OCI-LY7 (cell line): ENCODE results near the gene GEMIN7. TPM values are rescaled to one million over a fixed set of nuclear protein-coding genes. Genes with fewer than 3 reads are reported as not detected.
A peak's percentile ranks its signal among the peaks of the same experiment; 100 is the strongest.

ENCODE experiments used
- BruUV-seq: library from RNA; stranded (reverse); fragments of 400-500 nt; replicated peaks from 2 replicates; lab custom pipeline; 2021; lab: Mats Ljungman, UMichigan
- CTCF ChIA-PET: fragments of 300-600 bp; sonication (Branson Sonifier 250); formaldehyde crosslinking; loops from one replicate; lab custom pipeline; 2022; ENCODE audit warnings: antibody characterized with exemption; ENCODE audit not compliant: unreplicated experiment; lab: Charles Lee
- POLR2A ChIA-PET: fragments of 300-600 bp; sonication (Branson Sonifier 250); formaldehyde crosslinking; loops from one replicate; lab custom pipeline; 2022; ENCODE audit warnings: antibody characterized with exemption; lab: Charles Lee
- DNase-seq: peaks from one replicate; pipeline ENCODE4 v3.0.0-alpha.2; 2015; ENCODE audit warnings: low spot score
- H2AFZ ChIP-seq: fragments of 200-600 bp; sonication (generic), shearing (Covaris generic); 2 replicates; pipeline ENCODE4 v1.6.1; 2014; ENCODE audit warnings: mild to moderate bottlenecking, antibody characterized with exemption, low read length, moderate library complexity
- H3K27ac ChIP-seq: fragments of 200-600 bp; sonication (generic); 2 replicates; pipeline ENCODE4 v1.5.1; 2014; ENCODE audit warnings: mixed run types, low read depth, mild to moderate bottlenecking, moderate library complexity, low read length, inconsistent platforms; ENCODE audit not compliant: poor library complexity, severe bottlenecking
- H3K36me3 ChIP-seq: fragments of 200-600 bp; sonication (generic); 2 replicates; pipeline ENCODE4 v1.6.1; 2014; ENCODE audit warnings: mild to moderate bottlenecking, antibody characterized with exemption, low read length, moderate library complexity, mixed read lengths; ENCODE audit not compliant: insufficient read depth
- H3K4me1 ChIP-seq: fragments of 200-600 bp; sonication (generic); 2 replicates; pipeline ENCODE4 v1.5.1; 2014; ENCODE audit warnings: mild to moderate bottlenecking, low read length; ENCODE audit not compliant: insufficient read depth, poor library complexity, severe bottlenecking
- H3K4me2 ChIP-seq: fragments of 200-600 bp; sonication (generic); 2 replicates; pipeline ENCODE4 v1.6.1; 2014; ENCODE audit warnings: mild to moderate bottlenecking, low read length
- H3K4me3 ChIP-seq: fragments of 200-600 bp; sonication (generic); 2 replicates; pipeline ENCODE4 v1.5.1; 2014; ENCODE audit warnings: mild to moderate bottlenecking, low read depth, low read length; ENCODE audit not compliant: poor library complexity, severe bottlenecking
- H3K79me2 ChIP-seq: fragments of 200-600 bp; sonication (generic); 2 replicates; pipeline ENCODE4 v1.6.1; 2016; ENCODE audit warnings: low read depth, mild to moderate bottlenecking, low read length, moderate library complexity, mixed read lengths; ENCODE audit not compliant: insufficient read depth
- H3K9me2 ChIP-seq: fragments of 200-600 bp; sonication (generic); 2 replicates; pipeline ENCODE4 v1.6.1; 2016; ENCODE audit warnings: mild to moderate bottlenecking, low read length, mixed read lengths; ENCODE audit not compliant: insufficient read depth
- H3K9me3 ChIP-seq: fragments of 200-600 bp; sonication (generic); 2 replicates; pipeline ENCODE4 v1.6.1; 2014; ENCODE audit warnings: mild to moderate bottlenecking, mixed run types, low read length, mixed read lengths
- H4K20me1 ChIP-seq: fragments of 200-600 bp; sonication (generic); 2 replicates; pipeline ENCODE4 v1.6.1; 2014; ENCODE audit warnings: mild to moderate bottlenecking, antibody characterized with exemption, low read length, moderate library complexity, mixed read lengths; ENCODE audit not compliant: insufficient read depth
- CTCF ChIP-seq: fragments of 200-600 bp; sonication (generic); conservative IDR thresholded peaks from 2 replicates; pipeline ENCODE4 v1.5.1; 2014; ENCODE audit warnings: mild to moderate bottlenecking, antibody characterized with exemption, low read length, moderate library complexity, mixed read lengths
- EZH2phosphoT487 ChIP-seq: fragments of 200-600 bp; sonication (generic); IDR thresholded peaks from 2 replicates; pipeline ENCODE4 v1.6.1; 2018; ENCODE audit warnings: low read depth, borderline replicate concordance, mild to moderate bottlenecking, mixed run types, antibody characterized with exemption, low read length, moderate library complexity, mixed read lengths
- intact Hi-C: fragments of 100-400 bp; cut with micrococcal nuclease; formaldehyde crosslinking; loops from one replicate; pipeline ENCODE4 v1.10.0; 2022; ENCODE audit not compliant: unreplicated experiment
- total RNA-seq, 2 experiments: library from RNA; depleted of rRNA in 1 of 2; stranded (reverse); fragments of >200 nt in 1 of 2; shearing (Covaris generic) in 1 of 2; gene quantifications; 2 replicates each; pipeline ENCODE4 v1.2.3, GENCODE V29; 2014 to 2022

Gene GEMIN7
- total RNA-seq, 2 experiments from 2014 or later: 46.3 to 60.0 TPM

GRCh38 chr19:45071545-45071938 lies 7.5 kb upstream of the GEMIN7 start:
- Histone ChIP-seq H3K9me2 (no peaks in the 10 kb centered on the region), H4K20me1 (peaks cover 3% of the 10 kb centered on the region; the same call in 1 of the 2 replicates), H3K36me3 (peaks cover 84% of the 10 kb centered on the region), H3K79me2 (peaks cover 36% of the 10 kb centered on the region), H3K4me3 (peak overlapping the region; percentile 85), H3K9me3 (no peaks in the 10 kb centered on the region), H3K27ac (peak overlapping the region; percentile 88), H3K4me1 (peaks cover 48% of the 10 kb centered on the region), H2AFZ (no peak overlapping the region), H3K4me2 (peak overlapping the region; percentile 100)
- BruUV-seq: no TSS peak
- CTCF ChIA-PET: interaction anchor here (0.5 kb wide), 1 partner anchor 66 kb away, joined by 8 read pairs; no protein-coding TSS in a partner anchor
- TF ChIP-seq EZH2phosphoT487 (no peak), CTCF (no peak)
- POLR2A ChIA-PET: no interaction called here
- DNase-seq: peak; percentile 34
- intact Hi-C loops: no loop called here

- ChIA-PET POLR2A (no interaction called here), CTCF (no interaction called here)
- H3K36me3 ChIP-seq: peaks cover 78% of the 10 kb centered on the region
- H4K20me1 ChIP-seq: peaks cover 3% of the 10 kb centered on the region; the same call in 1 of the 2 replicates
- H2AFZ ChIP-seq: no peak overlapping the region
- peaks cover 36% of the 10 kb centered on the region for H3K79me2 ChIP-seq
- H3K27ac ChIP-seq: peak overlapping the region; percentile 88
- TF ChIP-seq EZH2phosphoT487 (no peak), CTCF (peak; percentile 75)
- H3K4me1 ChIP-seq: peaks cover 55% of the 10 kb centered on the region
- no peaks in the 10 kb centered on the region for H3K9me2 ChIP-seq
- peak; percentile 74 for DNase-seq
- peak overlapping the region; percentile 100 for H3K4me2 ChIP-seq
- H3K9me3 ChIP-seq: no peaks in the 10 kb centered on the region
- no TSS peak for BruUV-seq
- peak overlapping the region; percentile 85 for H3K4me3 ChIP-seq
- intact Hi-C loops: no loop called here
These were observed 6.9 kb upstream of the GEMIN7 start for GRCh38 chr19:45071969-45072790.
